GM12873 (cell line): ENCODE results near the gene HEXIM1.

ENCODE experiments used
- CTCF ChIP-seq: IDR thresholded peaks from 2 replicates; pipeline ENCODE4 v1.5.1; 2012; ENCODE audit warnings: low read depth, mild to moderate bottlenecking, moderate library complexity, low read length, control low read depth; ENCODE audit not compliant: insufficient read depth; ENCODE audit errors: missing control alignments

The HEXIM1 gene

DNA sequence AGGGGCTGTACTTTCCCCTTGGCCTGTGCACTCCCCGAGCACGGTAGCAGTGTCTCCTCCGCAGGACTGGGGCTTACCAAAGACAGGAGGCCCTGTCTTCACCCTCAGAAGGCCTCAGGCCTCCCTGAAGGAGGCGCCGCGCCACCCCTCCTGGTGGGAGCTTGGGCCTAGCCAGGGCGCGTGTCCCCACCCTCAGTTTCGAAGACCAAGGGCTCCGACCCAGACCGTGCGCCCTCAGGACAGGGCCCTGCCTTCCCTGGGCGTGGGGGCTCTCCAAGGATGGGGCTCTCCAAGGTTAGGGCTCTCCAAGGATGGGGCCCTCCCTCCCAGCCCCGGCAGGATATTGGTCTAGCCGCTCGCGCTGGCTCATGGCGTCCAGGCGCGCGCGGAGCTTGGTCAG, 27.7 kb upstream of the HEXIM1 start:
- TF ChIP-seq CTCF, result no peak

DNA sequence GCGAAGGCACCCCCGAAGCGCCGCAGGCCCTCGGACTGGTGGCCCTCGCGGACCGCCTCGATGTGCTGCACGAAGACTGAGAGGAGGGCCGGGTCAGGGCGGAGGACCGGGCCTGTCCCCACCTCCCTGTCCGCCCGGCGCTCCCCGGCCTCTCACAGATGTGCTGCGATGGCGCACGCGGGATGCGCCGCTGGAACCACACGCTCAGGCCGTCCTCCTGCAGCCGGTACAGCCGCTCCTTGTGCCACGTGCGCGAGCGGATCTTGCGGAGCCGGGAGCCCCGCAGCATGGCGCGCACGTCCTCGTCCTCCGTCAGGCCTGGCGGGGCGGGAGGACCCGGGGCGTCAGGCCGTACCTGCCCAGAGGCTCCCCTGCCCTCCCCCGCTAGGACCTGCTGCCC, 27.2 kb upstream of the HEXIM1 start:
- no peak for TF ChIP-seq CTCF

- TF ChIP-seq CTCF, result no peak
These were observed 25.1 kb upstream of the HEXIM1 start for GRCh38 chr17:45123076-45123770.

GRCh38 chr17:45123930-45124796, 24.1 kb upstream of the HEXIM1 start:
- TF ChIP-seq CTCF, result no peak

DNA sequence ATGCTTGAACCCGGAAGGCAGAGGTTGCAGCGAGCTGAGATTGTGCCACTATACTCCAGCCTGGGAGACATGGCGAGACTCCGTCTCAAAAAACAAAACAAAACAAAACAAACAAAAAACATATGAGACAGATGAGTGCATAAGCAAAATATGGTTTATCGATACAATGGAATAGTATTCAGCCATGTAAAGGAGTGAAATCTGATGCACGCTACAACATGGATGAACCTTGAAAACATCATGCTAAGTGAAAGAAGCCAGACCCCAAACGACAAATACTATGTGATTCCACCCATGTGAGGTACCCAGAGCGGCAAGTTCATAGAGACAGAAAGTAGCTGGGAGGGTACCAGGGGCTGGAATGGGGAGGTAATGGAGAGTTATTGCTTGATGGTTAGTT, 22.8 kb upstream of the HEXIM1 start:
- TF ChIP-seq CTCF, result no peak

GRCh38 chr17:45127207-45127547, 21.1 kb upstream of the HEXIM1 start:
- TF ChIP-seq CTCF, result no peak

DNA sequence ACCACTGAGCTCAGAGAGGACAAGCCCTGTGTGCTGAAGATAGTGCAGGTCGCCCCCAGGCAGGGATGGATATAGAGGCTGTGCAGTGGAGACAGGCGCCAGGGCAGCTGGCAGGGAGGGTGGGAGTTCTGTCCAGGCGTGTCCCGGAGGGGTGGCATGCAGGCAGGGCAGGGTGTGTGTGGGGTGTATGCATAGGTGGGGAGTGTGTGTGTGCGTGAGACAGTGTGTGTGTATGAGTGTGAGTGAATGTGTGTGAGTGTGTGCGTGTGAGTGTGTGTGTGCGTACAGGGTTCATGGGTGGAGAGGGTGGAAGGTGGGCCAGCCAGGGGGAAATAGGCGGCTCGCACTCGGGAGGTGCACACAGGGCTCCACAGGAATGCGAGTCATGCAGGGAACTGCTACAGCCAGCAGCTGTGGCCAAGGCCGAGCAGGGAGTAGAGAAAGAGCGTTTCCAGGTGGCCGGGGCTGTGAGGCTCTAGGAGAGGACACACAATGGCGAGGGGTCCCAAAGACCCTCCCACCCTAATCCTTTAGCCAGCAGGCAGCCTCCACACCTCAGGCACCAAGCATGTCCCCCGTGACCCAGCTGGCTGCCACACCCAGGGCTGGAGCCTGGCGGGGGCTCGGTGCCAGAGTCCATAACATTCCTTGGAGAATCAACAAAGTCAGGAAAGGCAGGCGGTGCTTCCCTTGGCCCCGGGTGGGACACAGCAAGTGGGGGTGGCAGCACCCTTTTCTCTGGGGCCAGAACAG, 20.6 kb upstream of the HEXIM1 start:
- no peak for TF ChIP-seq CTCF
